AG04450 (cell line): ENCODE data around the gene SYNGR1. TPM values are rescaled to one million over a fixed set of nuclear protein-coding genes. Genes with fewer than 3 reads are reported as not detected.
"Not testable (repeated sequence)": the region's sequence is repeated elsewhere in the genome, so short reads cannot be mapped to it uniquely, and the experiment has no call there.

ENCODE experiments used
- CTCF ChIA-PET: fragments of 300-600, 350-600 bp; formaldehyde crosslinking; extraction: SDS; loops from one replicate; lab custom pipeline; 2022; ENCODE audit warnings: antibody characterized with exemption, inconsistent platforms; lab: Charles Lee
- POLR2A ChIA-PET: fragments of 350-600 bp; formaldehyde crosslinking; extraction: SDS; loops from one replicate; lab custom pipeline; 2021; ENCODE audit warnings: antibody characterized with exemption, inconsistent platforms; lab: Yijun Ruan, JAX
- DNase-seq: peaks from one replicate; pipeline ENCODE4 v3.0.0-alpha.2; 2011; ENCODE audit warnings: low read depth, low spot score
- H3K27ac ChIP-seq: one replicate; pipeline ENCODE4 v1.5.1; 2012; ENCODE audit warnings: low read depth, low read length, control low read depth
- H3K27me3 ChIP-seq: one replicate; pipeline ENCODE4 v1.6.0; 2012; ENCODE audit warnings: low read length; ENCODE audit not compliant: control insufficient read depth, insufficient read depth
- H3K4me3 ChIP-seq: 2 replicates; pipeline ENCODE4 v1.5.1; 2011; ENCODE audit warnings: mild to moderate bottlenecking, low read depth, low read length, control low read depth
- H3K9me3 ChIP-seq: 2 replicates; pipeline ENCODE4 v1.5.1; 2012; ENCODE audit warnings: low read length; ENCODE audit not compliant: control insufficient read depth, insufficient read depth
- polyA plus RNA-seq: library from polyadenylated mRNA; depleted of rRNA; stranded (reverse); fragments of >200 nt; gene quantifications from 2 replicates; pipeline ENCODE4 v1.2.3, GENCODE V29; 2011
- TF ChIP-seq, protein P1 (sequence below): IDR thresholded peaks from 2 replicates; pipeline ENCODE4 v1.5.1; 2011; ENCODE audit warnings: low read depth, low read length, control low read depth, inconsistent platforms

The SYNGR1 gene
- polyA plus RNA-seq, 1 experiment: 20.8 TPM

DNA sequence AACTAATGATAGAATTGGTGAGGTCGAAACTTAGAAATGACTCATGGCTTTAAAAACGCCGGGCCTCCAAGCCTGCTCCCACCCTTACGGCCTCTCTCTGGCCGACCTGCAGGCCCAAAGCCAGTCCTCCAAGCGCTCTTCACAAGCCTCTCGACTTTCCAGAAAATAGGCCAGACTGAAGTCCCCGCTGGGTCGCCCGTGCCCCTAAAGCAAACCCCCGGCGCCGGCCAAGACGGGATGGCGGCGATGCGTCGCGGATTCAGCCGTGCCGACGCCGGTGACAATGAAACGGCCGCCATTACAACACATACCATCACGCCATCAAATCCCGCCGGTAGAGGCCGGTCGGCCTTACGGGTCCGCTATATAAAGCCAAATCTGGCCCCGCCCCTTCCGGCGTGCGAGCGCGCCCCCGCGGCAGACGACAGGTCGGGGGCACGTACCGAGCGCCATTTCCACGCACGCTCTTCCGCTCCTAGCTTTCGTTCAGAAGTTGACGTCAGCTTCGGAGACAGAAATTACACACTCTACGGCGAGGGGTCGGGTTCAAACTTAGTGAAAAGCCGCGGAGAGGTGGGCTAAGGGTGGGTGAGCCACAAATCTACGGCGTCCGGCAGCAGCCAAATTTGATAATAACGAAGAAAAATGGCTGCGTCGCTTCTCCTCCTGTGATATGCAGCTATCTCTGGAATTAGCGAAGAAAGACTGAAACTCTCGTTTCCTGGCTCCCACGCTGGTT lies 30.3 kb upstream of the SYNGR1 start, which contains the start of gene RPL3:
Gene RPL3 (minus strand): TSS at position 340 of the 739 bp plus-strand sequence. CDS start 26 bp downstream, at position 314.
- POLR2A ChIA-PET: interaction anchor here (0.6 to 4.9 kb wide), 54 partner anchors 9 to 1266 kb away, joined by 3 to 45 read pairs (median 6); partner anchors contain the start of genes ATF4, CBX7, MIEF1 and PDGFB
- H3K27ac ChIP-seq: peak within 1 kb of the TSS; percentile 98
- CTCF ChIA-PET: interaction anchor here (0.6 to 5.6 kb wide), 14 partner anchors 10 to 317 kb away, joined by 3 to 102 read pairs (median 4); partner anchors contain the start of gene TAB1
- H3K9me3 ChIP-seq: no peaks in the 10 kb centered on the region
- peak; percentile 99 for DNase-seq
- TF ChIP-seq, protein P1, sequence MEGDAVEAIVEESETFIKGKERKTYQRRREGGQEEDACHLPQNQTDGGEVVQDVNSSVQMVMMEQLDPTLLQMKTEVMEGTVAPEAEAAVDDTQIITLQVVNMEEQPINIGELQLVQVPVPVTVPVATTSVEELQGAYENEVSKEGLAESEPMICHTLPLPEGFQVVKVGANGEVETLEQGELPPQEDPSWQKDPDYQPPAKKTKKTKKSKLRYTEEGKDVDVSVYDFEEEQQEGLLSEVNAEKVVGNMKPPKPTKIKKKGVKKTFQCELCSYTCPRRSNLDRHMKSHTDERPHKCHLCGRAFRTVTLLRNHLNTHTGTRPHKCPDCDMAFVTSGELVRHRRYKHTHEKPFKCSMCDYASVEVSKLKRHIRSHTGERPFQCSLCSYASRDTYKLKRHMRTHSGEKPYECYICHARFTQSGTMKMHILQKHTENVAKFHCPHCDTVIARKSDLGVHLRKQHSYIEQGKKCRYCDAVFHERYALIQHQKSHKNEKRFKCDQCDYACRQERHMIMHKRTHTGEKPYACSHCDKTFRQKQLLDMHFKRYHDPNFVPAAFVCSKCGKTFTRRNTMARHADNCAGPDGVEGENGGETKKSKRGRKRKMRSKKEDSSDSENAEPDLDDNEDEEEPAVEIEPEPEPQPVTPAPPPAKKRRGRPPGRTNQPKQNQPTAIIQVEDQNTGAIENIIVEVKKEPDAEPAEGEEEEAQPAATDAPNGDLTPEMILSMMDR: peak; percentile 23; the same call in 1 of the 2 replicates
- no peaks in the 10 kb centered on the region for H3K27me3 ChIP-seq
- peak within 1 kb of the TSS; percentile 87 for H3K4me3 ChIP-seq

DNA sequence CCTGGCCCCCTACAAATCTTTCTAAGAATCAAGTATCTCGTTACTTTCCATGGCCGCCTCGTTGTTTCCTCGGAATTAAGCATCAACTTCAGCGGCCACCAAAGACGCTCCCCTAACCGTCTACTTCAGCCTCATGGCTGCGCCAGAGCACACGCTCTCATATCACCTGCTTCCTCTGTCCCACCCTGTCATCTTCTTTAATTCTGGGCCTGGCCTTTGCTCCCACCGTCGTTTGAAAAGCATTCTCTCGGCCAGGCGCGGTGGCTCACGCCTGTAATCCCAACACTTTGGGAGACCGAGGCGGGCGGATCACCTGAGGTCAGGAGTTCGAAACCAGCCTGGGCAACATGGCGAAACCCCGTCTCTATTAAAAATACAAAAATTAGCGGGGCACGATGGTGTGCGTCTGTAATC lies 29.2 kb upstream of the SYNGR1 start:
- H3K27ac ChIP-seq: peak overlapping the region; percentile 98
- ChIA-PET POLR2A (interaction anchor here (1.0 to 4.9 kb wide), 16 partner anchors 10 to 723 kb away, joined by 4 to 45 read pairs (median 6); partner anchors contain the start of genes ATF4, CBX7, SYNGR1 and TAB1), CTCF (interaction anchor here (0.6 to 3.4 kb wide), 5 partner anchors 10 to 85 kb away, joined by 3 to 17 read pairs (median 7); partner anchors contain the start of gene TAB1)
- not testable (repeated sequence) for H3K27me3 ChIP-seq, H3K4me3 ChIP-seq, DNase-seq, H3K9me3 ChIP-seq

DNA sequence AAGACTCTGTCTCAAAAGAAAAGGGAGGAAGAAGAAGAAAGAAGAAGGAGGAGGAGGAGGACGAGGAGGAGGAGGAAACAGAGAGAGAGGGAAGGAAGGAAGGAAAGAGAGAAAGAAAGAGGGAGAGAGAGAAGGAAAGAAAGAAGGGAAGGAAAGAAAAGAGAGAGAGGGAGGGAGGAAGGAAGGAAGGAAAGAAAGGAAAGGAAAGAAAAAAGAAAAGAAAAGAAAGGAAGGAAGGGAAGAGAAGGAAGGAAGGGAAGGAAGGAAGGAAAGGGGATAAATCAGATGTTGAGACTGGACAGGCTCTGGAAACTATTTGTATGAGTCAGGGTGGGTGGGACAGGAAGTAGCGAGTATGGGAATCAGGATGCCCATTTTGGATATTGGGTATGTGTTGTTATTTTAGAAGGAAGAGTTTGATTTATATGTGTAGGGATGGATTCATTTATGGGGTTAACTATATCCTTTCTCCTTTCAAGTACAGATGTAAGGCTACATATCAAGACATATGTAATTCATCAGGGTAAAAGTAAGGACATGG lies 24.3 kb upstream of the SYNGR1 start:
- no peaks in the 10 kb centered on the region for H3K9me3 ChIP-seq
- no peaks in the 10 kb centered on the region for H3K27me3 ChIP-seq
- H3K27ac ChIP-seq: no peak overlapping the region
- TF ChIP-seq, protein P1: no peak
- DNase-seq: no peak
- POLR2A ChIA-PET: interaction anchor here (0.7 kb wide), 1 partner anchor 116 kb away, joined by 3 read pairs; no protein-coding TSS in a partner anchor
- no peak overlapping the region for H3K4me3 ChIP-seq
- CTCF ChIA-PET: no interaction called here

DNA sequence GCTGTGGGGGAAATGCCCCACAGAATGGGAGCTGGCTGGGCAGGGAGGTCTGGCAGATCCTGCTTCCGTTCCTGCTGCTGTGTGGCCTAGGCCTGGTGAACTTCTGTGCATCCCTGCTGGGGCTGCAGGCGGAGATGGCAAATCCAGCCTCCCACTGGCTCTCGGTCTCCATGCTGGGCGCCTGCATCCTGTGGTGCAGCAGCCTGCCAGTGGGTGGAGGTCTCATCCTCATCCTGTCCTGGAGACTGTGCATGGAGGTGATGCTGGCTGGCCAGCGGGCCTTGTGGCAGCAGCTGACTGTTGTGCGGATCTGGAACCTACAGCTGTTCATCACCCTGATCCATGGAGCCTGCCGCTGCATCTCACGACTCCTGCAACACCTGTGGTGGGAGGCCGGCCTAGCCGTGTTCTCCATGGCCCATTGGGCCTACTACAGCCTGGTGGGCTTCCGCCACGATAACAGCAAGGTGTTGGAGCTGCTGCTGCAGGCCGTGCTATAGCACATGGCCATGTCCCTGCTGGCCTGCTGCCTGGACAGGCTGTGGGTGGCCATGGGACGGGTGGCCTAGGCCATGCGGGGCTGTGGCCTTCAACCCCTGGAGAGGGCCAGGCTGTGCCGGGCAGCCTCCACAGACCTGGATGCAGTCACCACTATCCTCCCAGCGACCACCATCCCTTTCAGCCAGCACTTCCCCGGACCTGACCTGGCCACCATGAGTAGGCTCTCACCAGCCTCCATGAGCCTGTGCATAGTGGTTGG lies 21.6 kb upstream of the SYNGR1 start:
- Histone ChIP-seq H3K27ac (no peak overlapping the region), H3K4me3 (no peak overlapping the region), H3K9me3 (no peaks in the 10 kb centered on the region), H3K27me3 (peaks cover 2% of the 10 kb centered on the region)
- TF ChIP-seq, protein P1: no peak
- DNase-seq: no peak
- CTCF ChIA-PET: interaction anchor here (1.4 kb wide), 1 partner anchor 15 kb away, joined by 3 read pairs; no protein-coding TSS in a partner anchor
- POLR2A ChIA-PET: interaction anchor here (0.7 to 1.6 kb wide), 3 partner anchors 9 to 17 kb away, joined by 3 to 6 read pairs (median 3); partner anchors contain the start of gene RPL3

DNA sequence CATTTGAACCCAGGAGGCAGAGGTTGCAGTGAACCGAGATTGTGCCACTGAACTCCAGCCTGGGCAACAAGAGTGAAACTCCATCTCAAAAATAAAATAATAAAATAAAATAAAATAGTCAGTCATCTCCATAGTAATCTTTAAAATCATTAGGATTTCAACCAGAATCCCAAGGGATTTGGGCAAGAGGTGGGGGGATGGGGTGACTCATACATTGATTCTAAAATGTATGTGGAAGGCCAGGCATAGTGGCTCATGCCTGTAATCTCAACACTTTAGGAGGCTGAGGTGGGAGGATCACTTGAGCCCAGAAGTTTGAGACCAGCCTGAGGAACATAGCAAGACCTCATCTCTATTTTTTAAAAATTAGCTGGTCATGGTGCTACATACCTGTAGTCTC lies 19.2 kb upstream of the SYNGR1 start:
- not testable (repeated sequence) for H3K27ac ChIP-seq, H3K4me3 ChIP-seq, DNase-seq, H3K9me3 ChIP-seq, H3K27me3 ChIP-seq
- CTCF ChIA-PET: interaction anchor here (1.0 to 3.6 kb wide), 3 partner anchors 10 to 18 kb away, joined by 5 to 26 read pairs (median 5); partner anchors contain the start of gene RPL3
- POLR2A ChIA-PET: interaction anchor here (1.4 kb wide), 1 partner anchor 12 kb away, joined by 7 read pairs; the partner anchor contains the start of gene RPL3
